ENCODE results near the gene NUP214. TPM values are rescaled to one million over a fixed set of nuclear protein-coding genes. Genes with fewer than 3 reads are reported as not detected.

NUP214 gene
- polyA plus RNA-seq, 1 of the 3 experiments (the other 2 are of a cell fraction): 8.0 TPM

GRCh38 chr9:131259432-131259898 is 134.1 kb downstream of the NUP214 start:
- Histone ChIP-seq H2AFZ (ENCODE audit: low read depth) (no peak overlapping the region), H3F3A (replicated peaks; ENCODE audit: insufficient read depth) (peaks cover 9% of the 10 kb centered on the region), H3K4me2 (no peak overlapping the region), H3K9ac (no peak overlapping the region), H4K20me1 (ENCODE audit: insufficient read depth) (no peaks in the 10 kb centered on the region), H3K27ac (ENCODE audit: low read depth in 2 of 2, low read length in 1 of 2) (no peak overlapping the region), H3K27me3 (ENCODE audit: insufficient read depth) (no peaks in the 10 kb centered on the region), H3K79me2 (ENCODE audit: insufficient read depth) (no peaks in the 10 kb centered on the region), H3K9me3 (no peaks in the 10 kb centered on the region), H3K36me3 (replicated peaks in 1 of 2; ENCODE audit: control insufficient read depth in 1 of 2, insufficient read depth in 2 of 2, low read length in 1 of 2) (no peaks in the 10 kb centered on the region), H3K9me2 (no peaks in the 10 kb centered on the region), H3K4me3 (ENCODE audit: low read depth in 2 of 2, low read length in 1 of 2) (no peak overlapping the region), H3K4me1 (ENCODE audit: control insufficient read depth in 1 of 2, insufficient read depth in 2 of 2, low read depth in 1 of 2, low read length in 1 of 2) (peaks cover 11% of the 10 kb centered on the region in 2 experiments; a peak in 2 of 4 replicates)
- no peak for TF ChIP-seq ZBTB33 (IDR thresholded peaks at IDR 0.05; ENCODE audit: borderline replicate concordance, low read depth)
- TF ChIP-seq TAF1 (IDR thresholded peaks at IDR 0.05; ENCODE audit: borderline replicate concordance, low read depth, low read length): no peak
- TF ChIP-seq CTCF (IDR thresholded peaks at IDR 0.05): no peak
- TF ChIP-seq NRF1 (IDR thresholded peaks at IDR 0.05; ENCODE audit: low read depth, low read length): no peak
- TF ChIP-seq GABPA (IDR thresholded peaks at IDR 0.05; ENCODE audit: low read depth): no peak
- TF ChIP-seq FOSL2 (IDR thresholded peaks at IDR 0.05; ENCODE audit: borderline replicate concordance, low read depth): no peak
- TF ChIP-seq EZH2phosphoT487 (IDR thresholded peaks at IDR 0.05; ENCODE audit: borderline replicate concordance, low read depth): no peak
- TF ChIP-seq EP300 (IDR thresholded peaks at IDR 0.05; ENCODE audit: borderline replicate concordance in 1 of 2, low read depth in 1 of 2, low read length in 1 of 2): no peak
- TF ChIP-seq SIN3A (IDR thresholded peaks at IDR 0.05; ENCODE audit: borderline replicate concordance, low read depth, low read length): no peak
- TF ChIP-seq TEAD4 (IDR thresholded peaks at IDR 0.05; ENCODE audit: borderline replicate concordance, insufficient read depth): no peak
- no peak for TF ChIP-seq USF2 (IDR thresholded peaks at IDR 0.05; ENCODE audit: borderline replicate concordance, low read depth, low read length)
- no peak for TF ChIP-seq MEF2A (IDR thresholded peaks at IDR 0.05; ENCODE audit: borderline replicate concordance, low read depth)
- no peak for TF ChIP-seq GATA2 (CRISPR knock-in tag; IDR thresholded peaks at IDR 0.05)
- no peak for TF ChIP-seq CHD2 (IDR thresholded peaks at IDR 0.05; ENCODE audit: low read length, partially characterized antibody)
- no peak for TF ChIP-seq FOXJ3 (CRISPR knock-in tag; IDR thresholded peaks at IDR 0.05)
- TF ChIP-seq ELF1 (IDR thresholded peaks at IDR 0.05): no peak
- no peak for TF ChIP-seq PBX3 (IDR thresholded peaks at IDR 0.05)
- WGBS (ENCODE audit: low lambda C conversion rate): 89% methylated on average over 4 of the region's 12 CpGs
- ChIA-PET CTCF (interaction anchor here (1.4 kb wide), 1 partner anchor 77 kb away, joined by 8 read pairs; no protein-coding TSS in a partner anchor), POLR2A (no interaction called here)
- no peak for DNase-seq

Data from SK-N-SH (cell line).